Mesendoderm (in vitro differentiated cells): Measurements from ENCODE around the gene ERFE.

Experiments used
- DNase-seq: peaks from one replicate; pipeline ENCODE4 v3.0.0; 2013
- H2AK5ac ChIP-seq: 2 replicates; pipeline ENCODE4 v1.6.1; 2013; ENCODE audit warnings: low read length, inconsistent platforms
- H2BK120ac ChIP-seq: 2 replicates; pipeline ENCODE4 v1.6.1; 2013; ENCODE audit warnings: low read depth, mild to moderate bottlenecking, low read length, moderate library complexity, mixed read lengths
- H2BK15ac ChIP-seq: replicated peaks from 2 replicates; pipeline ENCODE4 v1.6.1; 2013; ENCODE audit warnings: low read depth, mild to moderate bottlenecking, moderate library complexity
- H2BK5ac ChIP-seq: 2 replicates; pipeline ENCODE4 v1.6.1; 2013; ENCODE audit warnings: low read length, inconsistent platforms
- H3K18ac ChIP-seq: 2 replicates; pipeline ENCODE4 v1.6.1; 2013; ENCODE audit warnings: mild to moderate bottlenecking, low read length, mixed read lengths
- H3K23ac ChIP-seq: one replicate; pipeline ENCODE4 v1.6.1; 2013; ENCODE audit warnings: low read length
- H3K27ac ChIP-seq: 2 replicates; pipeline ENCODE4 v1.5.1; 2013; ENCODE audit warnings: low read depth, mild to moderate bottlenecking, inconsistent platforms, low read length, moderate library complexity
- H3K27me3 ChIP-seq: 2 replicates; pipeline ENCODE4 v1.6.1; 2013; ENCODE audit warnings: low read length, control low read depth, mild to moderate bottlenecking, inconsistent platforms; ENCODE audit not compliant: insufficient read depth, poor library complexity
- H3K36me3 ChIP-seq: 2 replicates; pipeline ENCODE4 v1.6.1; 2013; ENCODE audit warnings: low read length, inconsistent platforms; ENCODE audit not compliant: control insufficient read depth, insufficient read depth
- H3K4ac ChIP-seq: one replicate; pipeline ENCODE4 v1.6.1; 2013; ENCODE audit warnings: low read depth, mild to moderate bottlenecking, low read length, moderate library complexity
- H3K4me1 ChIP-seq: 2 replicates; pipeline ENCODE4 v1.6.1; 2013; ENCODE audit warnings: low read depth, low read length, inconsistent platforms; ENCODE audit not compliant: control insufficient read depth
- H3K4me2 ChIP-seq: 2 replicates; pipeline ENCODE4 v1.6.1; 2013; ENCODE audit warnings: low read length
- H3K4me3 ChIP-seq: 2 replicates; pipeline ENCODE4 v1.5.1; 2013; ENCODE audit warnings: mild to moderate bottlenecking, low read length
- H3K56ac ChIP-seq: one replicate; pipeline ENCODE4 v1.6.1; 2013; ENCODE audit warnings: low read length
- H3K79me1 ChIP-seq: 2 replicates; pipeline ENCODE4 v1.6.1; 2013; ENCODE audit warnings: low read length, inconsistent platforms
- H3K79me2 ChIP-seq: 2 replicates; pipeline ENCODE4 v1.6.1; 2013; ENCODE audit warnings: mild to moderate bottlenecking, low read length; ENCODE audit not compliant: control insufficient read depth, insufficient read depth
- H3K9ac ChIP-seq: 2 replicates; pipeline ENCODE4 v1.6.1; 2013; ENCODE audit warnings: low read length, inconsistent platforms
- H4K5ac ChIP-seq: one replicate; pipeline ENCODE4 v1.6.1; 2013; ENCODE audit warnings: low read length
- H4K8ac ChIP-seq: one replicate; pipeline ENCODE4 v1.6.1; 2013; ENCODE audit warnings: low read depth, mild to moderate bottlenecking, control low read depth, low read length, moderate library complexity
- WGBS: extraction: QIAGEN DNeasy Blood & Tissue Kit; methylation state at CpG from one replicate; pipeline ENCODE4 v1.1.7; 2013; ENCODE audit warnings: low lambda C conversion rate, missing lambda C conversion rate; ENCODE audit not compliant: insufficient coverage; ENCODE audit errors: extremely low coverage; 5-methylcytosine and 5-hydroxymethylcytosine counted together

ERFE gene

GRCh38 chr2:238145851-238146250 is 12.9 kb upstream of the ERFE start:
- Histone ChIP-seq H3K79me2 (no peaks in the 10 kb centered on the region), H2BK15ac (no peak overlapping the region), H3K4ac (no peak overlapping the region), H3K9ac (no peak overlapping the region), H2BK5ac (no peak overlapping the region), H2BK120ac (no peak overlapping the region), H3K27me3 (no peaks in the 10 kb centered on the region), H4K8ac (no peak overlapping the region), H3K4me1 (no peaks in the 10 kb centered on the region), H3K4me3 (no peak overlapping the region), H3K4me2 (no peak overlapping the region), H3K36me3 (no peaks in the 10 kb centered on the region), H3K79me1 (no peaks in the 10 kb centered on the region), H2AK5ac (no peak overlapping the region), H3K27ac (no peak overlapping the region), H3K23ac (no peak overlapping the region), H3K56ac (no peak overlapping the region), H3K18ac (no peak overlapping the region), H4K5ac (no peak overlapping the region)
- DNase-seq: no peak
- no CpG with 5 or more reads among the region's 12 CpGs for WGBS

GRCh38 chr2:238146884-238147544 is 11.8 kb upstream of the ERFE start:
- Histone ChIP-seq H2AK5ac (no peak overlapping the region), H3K4me1 (no peaks in the 10 kb centered on the region), H3K79me1 (no peaks in the 10 kb centered on the region), H3K4ac (no peak overlapping the region), H3K4me2 (no peak overlapping the region), H3K9ac (no peak overlapping the region), H3K27me3 (no peaks in the 10 kb centered on the region), H3K27ac (no peak overlapping the region), H3K23ac (no peak overlapping the region), H3K36me3 (no peaks in the 10 kb centered on the region), H4K8ac (no peak overlapping the region), H4K5ac (no peak overlapping the region), H3K56ac (no peak overlapping the region), H2BK5ac (no peak overlapping the region), H2BK120ac (no peak overlapping the region), H2BK15ac (no peak overlapping the region), H3K79me2 (no peaks in the 10 kb centered on the region), H3K4me3 (no peak overlapping the region), H3K18ac (no peak overlapping the region)
- no CpG with 5 or more reads among the region's 13 CpGs for WGBS
- DNase-seq: no peak

- Histone ChIP-seq H3K79me1 (no peaks in the 10 kb centered on the region), H3K27me3 (no peaks in the 10 kb centered on the region), H4K5ac (no peak overlapping the region), H3K36me3 (no peaks in the 10 kb centered on the region), H3K9ac (no peak overlapping the region), H3K56ac (no peak overlapping the region), H4K8ac (no peak overlapping the region), H3K4me1 (no peaks in the 10 kb centered on the region), H3K27ac (no peak overlapping the region), H2AK5ac (no peak overlapping the region), H2BK120ac (no peak overlapping the region), H3K18ac (no peak overlapping the region), H2BK15ac (no peak overlapping the region), H3K79me2 (no peaks in the 10 kb centered on the region), H3K23ac (no peak overlapping the region), H2BK5ac (no peak overlapping the region), H3K4me2 (no peak overlapping the region), H3K4me3 (no peak overlapping the region), H3K4ac (no peak overlapping the region)
- WGBS: no CpG with 5 or more reads among the region's 15 CpGs
- no peak for DNase-seq
These were observed 9.8 kb upstream of the ERFE start for GRCh38 chr2:238148981-238149380.

- H3K56ac ChIP-seq: no peak overlapping the region
- H3K4me2 ChIP-seq: no peak overlapping the region
- H2AK5ac ChIP-seq: no peak overlapping the region
- no CpG with 5 or more reads among the region's 14 CpGs for WGBS
- H3K27ac ChIP-seq: no peak overlapping the region
- no peak for DNase-seq
- H3K27me3 ChIP-seq: no peaks in the 10 kb centered on the region
- H2BK120ac ChIP-seq: no peak overlapping the region
- H3K4ac ChIP-seq: no peak overlapping the region
- H3K4me1 ChIP-seq: no peaks in the 10 kb centered on the region
- H3K23ac ChIP-seq: no peak overlapping the region
- H3K4me3 ChIP-seq: no peak overlapping the region
- no peaks in the 10 kb centered on the region for H3K36me3 ChIP-seq
- H3K9ac ChIP-seq: no peak overlapping the region
- H2BK15ac ChIP-seq: no peak overlapping the region
- no peaks in the 10 kb centered on the region for H3K79me2 ChIP-seq
- no peak overlapping the region for H4K8ac ChIP-seq
- H3K79me1 ChIP-seq: no peaks in the 10 kb centered on the region
- no peak overlapping the region for H4K5ac ChIP-seq
- no peak overlapping the region for H2BK5ac ChIP-seq
- no peak overlapping the region for H3K18ac ChIP-seq
These were observed 8.8 kb upstream of the ERFE start for GRCh38 chr2:238149841-238150572.

GRCh38 chr2:238150686-238151085 is 8.1 kb upstream of the ERFE start:
- Histone ChIP-seq H3K27me3 (no peaks in the 10 kb centered on the region), H3K79me2 (no peaks in the 10 kb centered on the region), H2BK120ac (no peak overlapping the region), H3K9ac (no peak overlapping the region), H3K27ac (no peak overlapping the region), H3K23ac (no peak overlapping the region), H2AK5ac (no peak overlapping the region), H3K56ac (no peak overlapping the region), H2BK15ac (no peak overlapping the region), H3K4me1 (no peaks in the 10 kb centered on the region), H2BK5ac (no peak overlapping the region), H4K5ac (no peak overlapping the region), H3K18ac (no peak overlapping the region), H3K4ac (peak overlapping the region; percentile 20), H3K4me2 (no peak overlapping the region), H3K4me3 (no peak overlapping the region), H3K36me3 (no peaks in the 10 kb centered on the region), H3K79me1 (no peaks in the 10 kb centered on the region), H4K8ac (no peak overlapping the region)
- no peak for DNase-seq
- no CpG with 5 or more reads among the region's 25 CpGs for WGBS
